GM21786 (cell line): ENCODE data around the gene GCGR.
A peak's percentile ranks its signal among the peaks of the same experiment; 100 is the strongest.

ENCODE experiments used
- ATAC-seq: cut with Tn5 transposase; IDR thresholded peaks from one replicate; pipeline ENCODE4 v1.9.1; 2021; ENCODE audit not compliant: unreplicated experiment

Gene GCGR

GRCh38 chr17:81845881-81846742 is 42.2 kb downstream of the GCGR start:
- ATAC-seq, result no peak

- ATAC-seq, result no peak
Measured at GRCh38 chr17:81846743-81847689, 43.1 kb downstream of the GCGR start.

DNA sequence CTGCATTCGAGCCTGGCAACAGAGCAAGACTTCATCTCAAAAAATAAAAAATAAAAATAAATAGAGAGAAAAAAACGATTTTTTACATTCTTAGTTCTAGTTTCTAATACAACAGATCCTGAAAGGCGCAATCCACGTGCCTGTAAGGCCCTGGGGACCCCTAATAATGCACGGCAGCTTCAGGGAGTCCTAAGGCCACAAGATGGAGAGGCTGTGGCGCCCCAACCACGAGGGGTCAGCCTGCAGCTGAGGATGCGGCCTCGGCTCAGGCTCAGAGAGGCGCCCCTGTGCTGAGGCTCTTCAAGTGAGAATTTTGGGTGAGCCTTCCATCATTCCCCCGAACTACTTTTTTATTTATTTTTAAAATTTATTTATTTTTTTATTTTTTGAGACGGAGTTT is 45.5 kb downstream of the GCGR start:
- ATAC-seq, result no peak

- ATAC-seq, result no peak
Measured at GRCh38 chr17:81851423-81851822, 47.5 kb downstream of the GCGR start.

DNA sequence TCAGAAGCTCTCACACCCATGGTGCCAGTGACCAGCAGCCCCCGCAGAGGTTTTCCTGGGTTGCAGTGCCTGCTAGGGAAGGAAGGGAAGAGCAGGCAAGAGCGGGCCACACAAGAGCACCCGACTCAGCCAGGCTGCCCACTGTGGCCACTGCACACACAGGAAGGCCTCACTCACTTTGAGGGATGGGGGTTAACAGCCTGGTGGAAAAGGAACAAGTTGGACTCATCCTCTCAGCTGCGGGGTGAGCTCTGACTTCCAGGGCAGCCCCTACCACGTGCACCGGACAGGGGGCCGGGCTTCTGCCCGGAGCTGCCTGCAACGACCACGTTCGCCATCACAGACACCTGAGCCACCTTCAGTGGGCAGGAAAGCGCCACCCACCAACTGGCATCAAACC is 48.3 kb downstream of the GCGR start:
- no peak for ATAC-seq

DNA sequence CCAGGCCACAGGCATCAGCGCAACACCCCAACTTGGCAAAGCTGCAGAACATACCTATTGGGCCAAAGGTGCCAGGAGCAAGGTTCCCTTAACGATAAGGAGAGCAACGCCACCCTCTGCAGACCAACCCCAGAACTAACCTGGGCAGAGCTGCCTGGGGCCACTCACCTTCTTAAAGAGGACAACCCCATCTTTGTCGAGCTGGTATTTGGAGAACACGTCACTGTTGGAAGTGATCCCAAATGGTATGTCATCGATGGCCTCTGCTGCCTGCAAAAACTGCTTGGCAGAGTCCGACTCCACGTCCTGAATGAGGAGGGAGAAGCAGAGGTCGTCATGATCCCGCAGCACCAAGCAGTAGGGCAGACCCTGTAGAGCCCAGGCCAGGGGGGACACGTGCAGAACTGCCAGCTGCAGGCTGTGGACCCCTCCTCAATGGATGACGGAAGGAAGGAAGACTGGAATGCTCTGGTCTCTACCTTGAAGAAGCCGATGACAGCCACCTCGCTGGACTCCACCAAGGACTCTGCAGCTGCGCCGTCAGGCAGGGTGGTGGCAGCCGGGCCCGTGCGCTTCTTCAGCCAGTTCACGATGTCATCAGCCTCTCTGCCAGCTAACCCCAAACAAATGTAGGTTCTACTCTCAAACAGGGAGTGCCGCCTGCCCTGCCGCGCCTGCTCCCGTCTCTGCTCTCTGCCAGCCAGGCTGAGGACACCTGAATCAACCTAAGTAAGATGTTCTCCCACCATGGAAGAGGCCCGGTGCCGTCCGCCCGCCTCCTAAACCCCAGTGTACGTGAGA is 51.2 kb downstream of the GCGR start:
- ATAC-seq, result no peak

DNA sequence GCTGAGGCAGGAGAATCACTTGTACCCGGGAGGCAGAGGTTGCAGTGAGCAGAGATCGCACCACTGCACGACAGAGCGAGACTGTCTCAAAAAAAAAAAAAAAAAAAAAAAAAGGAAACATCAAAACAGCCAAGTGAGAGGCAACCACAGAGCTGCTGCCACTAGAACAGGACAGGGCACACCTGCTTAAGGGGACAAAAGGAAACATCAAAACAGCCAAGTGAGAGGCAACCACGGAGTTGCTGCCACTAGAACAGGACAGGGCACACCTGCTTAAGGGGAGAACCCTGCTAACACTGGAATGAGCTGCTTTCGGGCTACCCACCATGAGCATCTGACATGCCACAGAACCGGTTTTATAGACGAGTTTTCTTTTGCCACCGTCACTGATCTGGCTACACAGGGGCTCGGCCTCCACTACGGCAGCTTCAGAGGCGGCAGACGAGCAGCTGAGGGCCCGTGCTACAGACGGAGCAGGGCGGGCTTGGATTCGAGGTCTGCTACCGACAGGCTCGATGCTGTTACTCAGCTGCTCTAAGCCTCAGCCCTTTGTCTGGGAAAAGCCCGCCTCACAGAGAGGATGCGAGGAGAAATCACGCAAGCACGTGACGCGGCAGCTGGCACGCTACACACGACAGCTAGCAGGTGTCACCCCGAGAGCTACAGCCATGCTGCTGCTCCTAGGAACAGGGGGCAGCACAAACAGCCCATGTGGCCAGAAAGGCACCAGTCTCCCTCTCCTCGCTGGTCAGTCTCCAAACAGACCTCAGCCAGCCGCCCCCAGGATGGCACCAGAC is 54.4 kb downstream of the GCGR start:
- ATAC-seq, result no peak

DNA sequence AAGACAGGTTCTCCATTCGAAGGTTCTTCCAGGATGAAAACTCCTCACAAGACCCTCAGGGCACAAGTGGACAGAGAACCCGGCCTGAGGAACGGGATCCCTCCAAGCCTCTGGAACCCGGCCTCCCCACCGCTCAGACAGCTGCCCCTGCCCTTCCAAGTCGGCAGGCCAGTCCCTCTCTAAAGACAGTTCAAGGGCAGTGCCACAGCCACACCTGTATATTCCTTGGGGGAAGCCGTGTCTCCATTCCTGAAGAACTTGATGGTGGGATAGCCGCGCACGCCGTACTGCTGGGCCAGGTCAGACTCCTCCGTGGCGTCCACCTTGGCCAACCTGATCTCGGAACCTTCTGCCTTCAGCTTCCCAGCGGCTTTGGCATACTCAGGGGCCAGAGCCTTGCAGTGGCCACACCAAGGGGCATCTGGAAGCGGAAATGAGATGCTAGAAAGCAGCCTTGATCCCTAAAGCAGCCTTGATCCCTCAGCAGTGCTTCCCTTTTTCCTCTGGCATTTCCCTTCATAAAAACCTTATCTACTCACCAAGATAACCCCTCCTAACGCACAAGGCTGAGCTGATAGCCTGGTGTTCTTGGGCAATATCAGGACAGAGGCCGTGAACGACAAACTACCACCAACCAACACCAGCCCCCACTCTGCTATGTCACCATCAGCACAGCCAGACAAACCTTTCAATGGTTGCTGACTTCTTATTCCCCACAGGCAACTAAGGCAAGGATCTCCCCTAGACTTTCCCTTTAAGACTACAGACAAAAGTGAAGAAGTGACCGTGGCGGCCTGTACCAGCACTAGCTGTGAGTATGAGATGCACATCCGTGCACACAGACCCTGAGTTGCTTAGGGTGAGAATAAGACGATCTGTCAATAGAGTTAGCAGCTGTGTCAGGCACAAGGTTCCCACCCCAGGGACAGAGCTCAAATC is 55.3 kb downstream of the GCGR start:
- no peak for ATAC-seq

DNA sequence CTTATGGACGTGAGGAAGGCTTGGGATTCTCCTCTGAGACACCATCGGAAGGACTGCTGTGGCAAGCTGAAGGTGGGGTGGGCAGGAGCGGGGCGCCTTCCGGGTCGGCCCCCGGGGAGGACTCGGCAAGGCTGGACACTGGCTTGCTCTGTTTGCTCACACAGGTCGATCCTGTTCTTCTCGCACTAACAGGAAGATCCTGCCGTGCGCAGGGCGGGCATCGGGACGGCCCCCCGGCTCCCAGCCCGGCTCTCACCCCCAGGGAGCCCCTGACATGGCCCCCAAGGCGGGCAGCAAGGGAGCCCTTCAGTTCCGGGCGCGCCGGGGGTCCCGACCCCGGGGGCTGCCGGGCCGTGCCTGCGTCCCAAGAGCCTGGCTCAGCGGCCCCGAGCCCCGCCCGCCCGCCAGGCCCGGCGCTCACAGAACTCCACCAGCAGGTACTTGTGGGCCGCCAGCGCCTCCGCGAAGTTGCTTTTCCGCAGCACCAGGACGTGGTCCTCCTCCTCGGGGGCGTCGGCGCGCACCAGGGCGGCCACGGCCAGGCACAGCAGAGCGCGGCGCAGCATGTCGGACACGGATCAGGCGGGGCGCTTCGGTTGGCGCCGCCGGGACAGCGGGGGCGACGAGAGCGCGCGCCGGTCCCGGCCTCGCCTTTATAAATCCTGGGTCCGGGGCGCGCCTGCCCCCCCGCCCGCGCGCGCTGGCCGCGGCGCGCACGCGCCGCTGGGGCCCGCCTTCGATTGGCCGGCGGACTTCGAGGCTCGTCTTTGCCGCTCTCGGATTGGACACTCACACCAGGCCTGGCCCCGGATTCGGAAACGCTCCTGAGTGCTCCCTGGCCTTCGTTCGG is 56.2 kb downstream of the GCGR start, which contains the start of gene P4HB:
TSS of gene P4HB (minus strand) at position 630 of the 850 bp plus-strand sequence. CDS start at position 566, 64 bp downstream.
- no peak for ATAC-seq

GRCh38 chr17:81860756-81861568 is 57.0 kb downstream of the GCGR start:
- peak; percentile 74 for ATAC-seq

DNA sequence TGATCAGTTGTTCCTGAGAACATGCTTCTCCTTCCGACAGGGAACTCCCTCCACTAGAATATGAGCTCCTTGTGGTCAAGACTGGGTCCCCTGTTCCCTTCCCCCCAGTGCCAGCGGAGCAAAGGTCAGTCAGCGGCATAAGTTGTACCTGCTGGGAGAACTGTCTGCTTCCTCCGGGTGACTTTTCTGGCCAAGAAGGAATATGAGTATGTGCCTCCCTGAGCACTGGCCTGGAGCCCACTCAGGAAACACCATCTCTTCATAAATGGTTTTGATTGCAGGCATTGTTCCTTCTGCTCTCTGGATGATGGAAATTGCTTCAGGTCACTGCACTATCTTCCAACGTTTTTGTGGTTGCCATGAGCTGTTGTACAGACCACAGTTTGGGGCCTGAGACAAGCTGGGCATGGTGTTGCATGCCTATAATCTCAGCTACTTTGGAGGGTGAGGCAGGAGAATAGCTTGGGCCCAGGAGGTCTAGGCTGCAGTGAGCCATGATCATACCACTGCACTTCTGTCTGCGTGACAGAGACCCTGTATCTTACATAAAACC is 59.2 kb downstream of the GCGR start:
- ATAC-seq, result no peak
